PFSK-1 (cell line): ENCODE results near the gene DDX43.

Source experiments
- SIN3A ChIP-seq: IDR thresholded peaks from 2 replicates; pipeline ENCODE4 v1.6.1; 2012; ENCODE audit warnings: mild to moderate bottlenecking, low read length, moderate library complexity, borderline replicate concordance; ENCODE audit not compliant: insufficient read depth
- TAF1 ChIP-seq: IDR thresholded peaks from 2 replicates; pipeline ENCODE4 v1.6.1; 2012; ENCODE audit warnings: low read length, control low read depth, borderline replicate concordance; ENCODE audit not compliant: insufficient read depth

- TF ChIP-seq SIN3A (no peak), TAF1 (no peak)
These were observed 56.8 kb downstream of the DDX43 start for GRCh38 chr6:73451223-73452106.
